Renal cortex interstitium (tissue), 11 donors: ENCODE results near the gene RALBP1. TPM values are rescaled to one million over a fixed set of nuclear protein-coding genes. Genes with fewer than 3 reads are reported as not detected.
A peak's percentile ranks its signal among the peaks of the same experiment; 100 is the strongest.

Experiments used
- DNase-seq, 11 donors: peaks; one replicate each; pipeline ENCODE4 v3.0.0-alpha.2; 2013; ENCODE audit warnings: low read depth in 9 of 11, low spot score in 4 of 11; ENCODE audit errors: extremely low read depth in 1 of 11
- polyA plus RNA-seq, 3 donors: library from polyadenylated mRNA; unstranded; fragments of 120-200 nt; gene quantifications; one replicate each; pipeline ENCODE4 v1.2.1, GENCODE V29; 2013; ENCODE audit not compliant: insufficient read length in 3 of 3

Gene RALBP1
- polyA plus RNA-seq, 3 donors = 72.7 to 88.7 (median 74.8) TPM

DNA sequence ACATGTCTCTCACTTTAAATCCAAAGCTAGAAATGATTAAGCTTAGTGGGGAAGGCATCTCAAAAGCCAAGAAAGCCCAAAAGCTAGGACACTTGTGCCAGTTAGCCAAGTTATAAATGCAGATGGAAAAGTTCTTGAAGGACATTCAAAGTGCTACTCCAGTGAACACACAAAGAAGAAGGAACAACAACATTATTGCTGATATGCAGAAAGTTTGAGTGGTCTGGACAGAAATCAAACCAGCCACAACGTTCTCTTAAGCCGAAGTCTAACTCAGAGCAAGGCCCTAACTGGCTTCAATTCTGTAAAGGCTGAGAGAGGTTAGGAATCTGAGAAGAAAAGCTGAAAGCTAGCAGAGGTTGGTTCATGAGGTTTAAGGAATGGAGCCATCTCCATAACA, 90.1 kb downstream of the RALBP1 start:
- no peak for DNase-seq

DNA sequence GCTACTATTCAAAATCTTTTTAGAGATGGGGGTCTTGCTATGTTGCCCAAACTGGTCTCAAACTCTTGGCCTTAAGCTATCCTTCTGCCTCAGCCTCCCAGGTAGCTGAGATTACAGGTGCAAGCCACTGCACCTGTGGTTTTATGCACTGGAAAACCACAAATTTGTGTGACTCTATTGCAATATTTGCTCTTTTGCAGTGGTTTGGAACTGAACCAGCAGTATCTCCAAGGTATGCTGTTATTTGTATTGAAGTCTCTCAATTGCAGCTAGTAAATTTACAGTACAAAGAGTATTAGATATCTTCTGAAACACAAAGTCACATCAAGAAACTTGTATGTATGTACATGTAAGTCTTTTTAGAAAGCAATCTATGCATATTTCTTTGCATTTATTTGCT, 92.9 kb downstream of the RALBP1 start:
- DNase-seq = no peak

DNA sequence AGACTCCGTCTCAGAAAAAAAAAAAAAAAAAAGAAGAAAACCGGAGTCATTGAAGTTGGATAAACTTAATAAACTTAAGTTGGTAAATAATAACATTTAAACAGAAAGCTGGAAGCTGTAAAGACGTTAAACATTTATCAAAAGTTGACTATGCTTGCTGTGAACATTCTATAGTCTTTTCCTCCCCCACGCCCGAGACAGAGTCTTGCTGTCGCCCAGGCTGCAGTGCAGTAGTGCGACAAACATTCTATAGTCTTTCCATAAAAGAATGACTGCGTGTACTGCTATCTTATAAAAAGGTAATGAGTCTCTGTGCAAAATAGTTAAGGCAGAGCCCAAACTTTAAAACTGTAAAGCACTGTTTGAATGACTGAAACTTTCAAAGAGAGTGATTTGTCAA, 93.9 kb downstream of the RALBP1 start:
- DNase-seq = no peak

DNA sequence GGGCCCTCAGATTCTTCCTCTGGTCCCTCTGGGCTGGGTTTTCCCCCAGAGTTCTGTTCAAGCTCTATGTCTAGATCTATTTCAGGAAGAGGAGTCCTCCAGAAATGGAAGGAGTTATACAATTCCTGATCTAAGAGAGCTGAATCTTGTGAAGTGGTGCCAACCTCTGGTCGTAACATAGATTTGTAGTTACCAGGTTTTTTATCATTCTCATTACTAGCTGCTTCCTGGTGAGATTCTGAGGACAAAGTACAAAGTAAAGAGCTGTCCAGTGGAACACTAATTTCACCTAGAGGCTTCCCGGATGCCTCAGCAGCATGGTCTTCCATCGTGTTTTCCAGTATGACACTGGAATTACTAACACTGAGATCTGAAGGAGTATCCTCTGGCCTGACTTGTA, 94.9 kb downstream of the RALBP1 start:
- DNase-seq = no peak

DNA sequence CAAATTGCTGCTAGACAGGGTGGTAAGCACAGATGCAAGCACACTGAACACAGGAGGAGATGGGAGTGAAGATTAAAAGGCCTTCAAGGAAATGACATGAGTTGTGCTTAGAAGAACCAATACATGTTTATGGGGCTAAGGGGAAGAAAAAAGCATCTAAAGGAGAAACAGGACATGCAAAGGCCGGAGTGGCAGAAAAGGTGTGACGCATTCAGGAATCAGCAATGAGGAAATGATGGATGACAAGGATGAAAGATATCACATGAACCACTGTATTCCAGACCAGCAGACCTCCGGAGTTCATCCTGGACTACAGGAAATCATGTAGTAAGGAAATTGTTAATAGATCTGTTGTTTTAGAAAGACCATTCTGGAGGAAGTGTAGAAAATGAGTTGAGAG, 96.2 kb downstream of the RALBP1 start:
- no peak for DNase-seq

DNA sequence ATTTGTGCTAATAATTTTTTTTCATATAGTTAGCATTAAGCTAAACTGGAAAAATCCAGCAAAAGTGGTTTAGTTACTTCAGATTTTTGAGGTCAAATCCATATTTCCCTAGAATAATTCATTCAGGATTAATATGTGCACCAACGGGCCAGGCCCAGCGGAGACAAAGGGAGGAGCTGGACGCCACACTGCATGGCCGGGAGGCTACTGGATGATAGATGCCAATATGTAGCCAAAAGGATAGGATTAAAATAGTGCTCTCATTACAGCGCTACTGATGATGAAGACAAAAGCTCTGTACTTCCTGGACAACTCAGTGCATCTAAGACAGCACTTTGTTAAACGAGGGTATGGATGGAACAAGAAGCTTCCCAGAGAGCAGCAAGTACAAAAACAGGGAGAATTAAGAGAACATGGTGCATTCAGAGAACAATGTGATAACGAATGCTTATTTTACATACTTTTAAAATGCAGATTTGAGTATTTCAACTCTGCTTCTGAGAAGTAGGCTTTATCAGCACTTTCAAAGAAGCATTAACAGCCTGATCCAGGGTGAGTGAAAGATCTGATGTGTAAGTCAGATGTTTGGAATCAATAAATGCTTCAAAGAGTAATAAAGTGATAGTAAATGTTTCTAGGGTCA, 99.3 kb downstream of the RALBP1 start:
- no peak for DNase-seq

DNA sequence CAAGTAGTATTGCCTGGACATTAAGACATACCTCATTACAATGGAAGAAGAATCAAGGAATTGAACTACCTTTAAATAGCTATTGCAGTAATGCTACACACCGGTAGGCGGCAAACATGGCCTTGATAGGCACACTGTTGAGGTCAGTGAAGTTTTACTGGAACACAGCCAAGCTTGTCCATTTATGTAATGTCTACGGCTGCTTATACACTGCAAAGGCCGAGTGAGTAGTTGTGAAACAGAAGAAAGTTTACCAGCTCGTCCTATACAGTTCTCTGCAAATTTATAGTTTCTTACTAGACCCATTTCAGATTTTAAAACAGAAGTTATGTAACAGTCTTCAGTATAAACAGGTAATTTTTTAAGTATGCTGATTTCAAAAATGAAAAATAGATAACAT, 100.2 kb downstream of the RALBP1 start:
- DNase-seq = peak; percentile 63 to 93 (median 83)

DNA sequence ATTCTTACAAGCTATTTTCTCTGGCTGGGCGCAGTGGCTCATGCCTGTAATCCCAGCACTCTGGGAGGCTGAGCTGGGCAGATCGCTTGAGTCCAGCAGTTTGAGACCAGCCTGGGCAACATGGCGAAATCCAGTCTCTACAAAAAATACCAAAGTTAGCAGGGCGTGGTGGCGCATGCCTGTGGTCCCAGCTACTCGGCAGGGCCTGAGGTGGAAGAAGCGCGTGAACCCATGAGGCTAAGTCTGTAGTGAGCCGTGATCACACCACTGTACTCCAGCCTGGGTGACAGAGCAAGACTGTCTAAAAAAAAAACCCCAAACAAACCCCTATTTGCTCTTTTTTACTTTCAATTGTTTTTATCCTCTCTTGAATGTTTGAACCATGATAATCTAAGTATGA, 102.0 kb downstream of the RALBP1 start:
- DNase-seq = no peak

DNA sequence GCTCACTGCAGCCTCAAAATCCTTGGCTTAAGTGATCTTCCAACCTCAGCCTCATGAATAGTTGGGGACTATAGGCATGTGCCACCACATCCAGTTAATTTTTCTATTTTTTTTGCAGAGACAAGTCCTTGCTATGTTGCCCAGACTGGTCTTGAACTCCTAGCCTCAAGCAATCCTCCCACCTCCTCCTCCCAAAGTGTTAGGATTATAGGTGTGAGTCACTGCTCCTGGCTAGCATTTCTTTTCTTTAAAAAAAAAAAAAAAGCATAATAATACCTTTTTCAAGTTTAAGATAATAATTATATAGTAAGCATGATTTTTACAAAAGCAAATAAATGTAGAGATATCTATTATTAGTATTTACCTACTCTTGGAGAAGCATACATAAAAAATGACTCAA, 103.0 kb downstream of the RALBP1 start:
- DNase-seq = no peak

DNA sequence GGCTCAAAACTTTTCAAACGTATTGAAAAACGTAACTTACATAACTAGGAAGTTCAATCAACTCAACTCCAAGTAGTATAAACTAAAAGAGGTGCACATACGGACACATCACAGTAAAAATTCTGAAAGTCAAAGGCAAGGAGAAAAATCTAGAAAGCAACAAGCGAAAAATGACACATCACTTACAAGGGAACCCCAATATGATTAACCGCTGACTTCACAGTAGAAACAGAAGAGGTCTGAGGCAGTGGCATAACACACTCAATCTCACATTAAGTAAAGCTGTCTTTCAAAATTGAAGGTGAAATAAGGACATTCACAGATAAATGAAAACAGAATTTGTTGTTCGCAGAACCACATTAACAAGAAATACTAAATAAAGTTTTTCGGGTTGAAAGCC, 106.4 kb downstream of the RALBP1 start:
- DNase-seq = no peak

DNA sequence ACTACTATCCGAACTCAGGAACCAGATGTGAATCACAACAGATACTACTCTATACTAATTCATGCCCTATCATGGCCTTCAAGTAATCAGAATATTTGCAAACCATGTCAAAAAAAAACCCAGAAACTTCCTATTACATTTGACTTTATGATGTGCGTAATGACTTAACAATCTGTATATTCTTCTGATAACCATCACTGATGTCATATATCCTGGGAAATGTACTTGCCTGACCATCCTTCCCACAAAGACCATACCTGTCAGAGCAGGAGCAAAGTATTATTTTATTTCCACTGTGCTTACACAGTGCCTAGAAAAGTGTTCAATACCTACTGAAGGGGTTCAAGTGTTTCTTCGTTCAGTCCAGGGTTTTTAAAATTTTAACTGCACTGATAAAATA, 111.5 kb downstream of the RALBP1 start:
- DNase-seq = no peak

Other genes starting within 250 kb of the RALBP1 start
- 10 to 100 TPM; 65.4 to 88.8 (median 82.3) TPM for gene TWSG1, start 140.7 kb upstream of the RALBP1 start, polyA plus RNA-seq
- gene PPP4R1, start 139.0 kb downstream of the RALBP1 start, polyA plus RNA-seq = 10 to 100 TPM; 85.1 to 90.8 (median 90.4) TPM
- gene RAB31, start 232.8 kb downstream of the RALBP1 start, polyA plus RNA-seq = 10 to 100 TPM; 25.3 to 30.7 (median 30.4) TPM